Measurements from ENCODE around the gene EYS.
"Not testable (repeated sequence)": the region's sequence is repeated elsewhere in the genome, so short reads cannot be mapped to it uniquely, and the experiment has no call there.

- TF ChIP-seq, protein P1, sequence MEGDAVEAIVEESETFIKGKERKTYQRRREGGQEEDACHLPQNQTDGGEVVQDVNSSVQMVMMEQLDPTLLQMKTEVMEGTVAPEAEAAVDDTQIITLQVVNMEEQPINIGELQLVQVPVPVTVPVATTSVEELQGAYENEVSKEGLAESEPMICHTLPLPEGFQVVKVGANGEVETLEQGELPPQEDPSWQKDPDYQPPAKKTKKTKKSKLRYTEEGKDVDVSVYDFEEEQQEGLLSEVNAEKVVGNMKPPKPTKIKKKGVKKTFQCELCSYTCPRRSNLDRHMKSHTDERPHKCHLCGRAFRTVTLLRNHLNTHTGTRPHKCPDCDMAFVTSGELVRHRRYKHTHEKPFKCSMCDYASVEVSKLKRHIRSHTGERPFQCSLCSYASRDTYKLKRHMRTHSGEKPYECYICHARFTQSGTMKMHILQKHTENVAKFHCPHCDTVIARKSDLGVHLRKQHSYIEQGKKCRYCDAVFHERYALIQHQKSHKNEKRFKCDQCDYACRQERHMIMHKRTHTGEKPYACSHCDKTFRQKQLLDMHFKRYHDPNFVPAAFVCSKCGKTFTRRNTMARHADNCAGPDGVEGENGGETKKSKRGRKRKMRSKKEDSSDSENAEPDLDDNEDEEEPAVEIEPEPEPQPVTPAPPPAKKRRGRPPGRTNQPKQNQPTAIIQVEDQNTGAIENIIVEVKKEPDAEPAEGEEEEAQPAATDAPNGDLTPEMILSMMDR (IDR thresholded peaks at IDR 0.05), result not testable (repeated sequence)
- TF ChIP-seq, protein P2, sequence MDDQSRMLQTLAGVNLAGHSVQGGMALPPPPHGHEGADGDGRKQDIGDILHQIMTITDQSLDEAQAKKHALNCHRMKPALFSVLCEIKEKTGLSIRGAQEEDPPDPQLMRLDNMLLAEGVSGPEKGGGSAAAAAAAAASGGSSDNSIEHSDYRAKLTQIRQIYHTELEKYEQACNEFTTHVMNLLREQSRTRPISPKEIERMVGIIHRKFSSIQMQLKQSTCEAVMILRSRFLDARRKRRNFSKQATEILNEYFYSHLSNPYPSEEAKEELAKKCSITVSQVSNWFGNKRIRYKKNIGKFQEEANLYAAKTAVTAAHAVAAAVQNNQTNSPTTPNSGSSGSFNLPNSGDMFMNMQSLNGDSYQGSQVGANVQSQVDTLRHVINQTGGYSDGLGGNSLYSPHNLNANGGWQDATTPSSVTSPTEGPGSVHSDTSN (IDR thresholded peaks at IDR 0.05), result not testable (repeated sequence)
- TF ChIP-seq SMC3 (IDR thresholded peaks at IDR 0.05; ENCODE audit: low read depth, low read length), result not testable (repeated sequence)
Observed at GRCh38 chr6:65002882-65003281, 704.1 kb downstream of the EYS start.

All from SK-N-SH (cell line).